Islet of Langerhans (tissue), 1 donor: ENCODE data around the gene RASAL2.

Experiments used
- FAIRE-seq: peaks from one replicate; lab custom pipeline; 2011; peaks lifted over from hg19 to GRCh38; lab: Jason Lieb, UNC

The RASAL2 gene

DNA sequence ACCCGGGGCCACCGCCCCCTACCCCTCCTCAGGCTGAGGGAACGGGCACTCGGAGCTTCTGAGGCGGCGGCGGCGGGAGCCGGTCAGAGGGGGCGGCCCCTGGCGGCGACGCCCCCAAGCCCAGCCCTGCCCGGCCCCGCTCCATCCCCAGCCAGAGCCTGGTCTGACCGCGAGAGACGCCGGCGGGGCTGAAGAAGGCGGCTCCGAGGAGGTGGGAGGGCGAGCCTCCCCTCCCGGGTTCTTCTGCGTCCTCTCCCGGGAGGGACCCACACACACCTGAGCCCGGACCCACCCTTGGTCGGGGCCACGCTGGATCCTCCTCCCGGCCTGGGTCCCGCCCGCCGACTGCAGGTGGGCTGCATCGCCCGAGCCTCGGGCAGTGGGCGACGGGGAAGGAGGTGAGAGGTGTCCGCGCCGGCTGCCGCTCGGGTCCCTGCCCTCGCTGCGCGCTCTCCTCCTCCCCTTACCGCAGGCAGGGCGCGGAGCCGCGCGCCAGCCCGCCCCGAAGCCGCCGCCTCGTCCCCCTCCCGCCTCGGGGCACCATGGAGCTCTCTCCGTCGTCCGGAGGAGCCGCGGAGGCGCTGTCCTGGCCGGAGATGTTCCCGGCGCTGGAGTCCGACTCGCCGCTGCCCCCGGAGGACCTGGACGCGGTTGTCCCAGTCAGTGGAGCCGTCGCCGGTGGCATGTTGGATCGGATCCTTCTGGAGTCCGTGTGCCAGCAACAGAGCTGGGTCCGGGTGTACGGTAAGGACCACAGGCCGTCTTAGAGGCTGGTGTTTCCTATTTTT, at the start of gene RASAL2:
TSS of gene RASAL2 (plus strand) at position 154 of the 788 bp plus-strand sequence. CDS start at position 543, 389 bp downstream.
- no peak for FAIRE-seq

DNA sequence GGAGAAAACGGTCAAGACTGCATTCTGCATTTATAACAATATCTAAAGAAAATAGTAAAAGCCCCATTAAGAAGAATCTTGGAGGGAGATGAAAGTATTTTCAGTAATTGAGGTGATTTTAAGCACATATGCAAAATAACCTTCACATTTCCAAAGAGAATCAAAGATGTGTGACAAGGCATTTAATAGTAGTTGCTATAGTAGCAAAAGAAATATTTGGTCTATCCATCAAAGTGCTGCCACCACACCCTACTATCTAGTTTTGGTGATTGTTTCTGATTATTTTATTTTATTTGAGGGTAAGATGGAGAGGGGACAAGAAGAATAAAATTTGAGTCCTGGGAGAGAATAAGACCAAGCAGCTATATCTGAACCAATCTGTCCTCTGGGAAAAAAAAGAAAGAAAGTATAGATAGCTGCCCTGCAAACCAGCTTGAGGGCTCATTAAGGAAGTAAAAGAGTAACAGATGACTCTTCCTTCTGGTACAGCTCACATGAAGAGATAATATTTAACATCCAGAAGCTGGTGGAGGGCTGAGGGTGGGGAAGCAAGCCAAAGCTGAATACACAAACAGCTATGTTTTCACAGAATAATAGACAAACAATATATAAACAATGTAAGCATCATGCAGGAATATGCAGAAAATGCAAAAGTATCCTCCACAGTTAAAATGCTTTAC, 47.2 kb upstream of the RASAL2 start:
- FAIRE-seq: no peak

DNA sequence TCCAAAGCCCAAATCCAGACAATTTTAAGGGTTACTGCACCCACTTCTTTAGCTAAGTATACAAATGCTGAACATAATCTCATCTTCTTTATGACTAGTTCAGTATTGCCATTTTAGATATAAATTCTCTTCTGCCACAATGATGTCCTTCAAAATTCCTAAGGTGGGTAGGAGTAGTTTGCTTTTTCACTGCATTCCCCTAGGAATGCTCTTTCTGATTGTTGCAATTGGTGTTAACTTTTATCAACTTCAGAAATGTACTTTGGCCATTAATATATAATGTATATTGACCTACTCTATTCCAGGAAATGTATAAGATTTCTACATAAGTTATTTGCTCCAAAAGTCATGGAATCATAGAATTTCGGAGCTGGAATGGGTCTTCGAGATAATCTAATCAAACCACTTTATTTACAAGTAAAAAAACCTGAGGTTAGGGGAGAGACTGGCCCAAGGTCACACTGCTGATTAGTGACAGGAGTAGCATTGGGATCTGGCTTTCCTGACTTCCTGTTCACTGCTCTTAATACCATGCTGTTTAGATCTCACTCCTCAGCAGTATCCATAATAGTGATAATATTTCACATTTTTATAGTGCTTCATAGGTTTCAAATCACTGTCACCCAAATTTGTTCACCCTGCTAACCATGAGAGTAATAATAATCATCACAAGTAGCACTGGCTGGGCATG, 46.4 kb upstream of the RASAL2 start:
- FAIRE-seq: no peak

DNA sequence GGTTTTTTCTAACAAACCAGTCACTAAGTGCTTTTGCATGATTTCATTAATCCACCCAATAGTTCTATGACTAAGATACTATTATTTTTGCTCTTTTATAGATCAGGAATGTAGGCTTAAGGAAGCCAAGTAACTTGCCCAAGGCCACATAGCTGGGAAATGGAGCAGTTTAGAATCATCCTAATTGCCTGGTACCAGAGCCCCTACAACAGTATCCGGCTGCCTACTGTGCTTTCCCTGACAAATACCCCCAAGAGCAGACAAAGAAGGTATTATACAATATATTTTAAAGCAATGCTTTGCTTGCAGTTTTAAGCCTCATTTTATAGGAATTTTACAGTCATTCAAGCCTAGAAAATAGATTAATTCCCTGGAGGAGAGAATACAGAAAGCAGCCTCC, 45.5 kb upstream of the RASAL2 start:
- FAIRE-seq: no peak

- no peak for FAIRE-seq
Measured at GRCh38 chr1:178048883-178049282, 45.0 kb upstream of the RASAL2 start.

DNA sequence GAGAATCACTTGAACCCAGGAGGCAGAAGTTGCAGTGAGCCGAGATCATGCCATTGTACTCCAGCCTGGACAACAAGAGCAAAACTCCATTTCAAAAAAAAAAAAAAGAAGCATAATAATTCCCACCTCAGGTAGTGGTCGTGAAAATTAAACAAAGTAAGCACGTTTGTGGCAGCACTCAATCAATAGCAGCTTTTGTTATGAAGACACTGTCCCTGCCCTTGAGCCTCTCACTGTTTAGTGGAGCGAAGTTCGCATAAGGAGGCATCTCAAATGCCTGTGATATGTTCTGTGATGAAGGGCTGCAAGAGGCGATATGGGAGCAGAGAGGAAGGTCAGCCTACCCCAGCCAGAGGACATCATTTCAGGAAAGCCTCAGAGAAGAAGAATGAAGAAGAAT, 43.8 kb upstream of the RASAL2 start:
- FAIRE-seq: no peak

- FAIRE-seq: no peak
Measured at GRCh38 chr1:178051071-178051470, 42.8 kb upstream of the RASAL2 start.

DNA sequence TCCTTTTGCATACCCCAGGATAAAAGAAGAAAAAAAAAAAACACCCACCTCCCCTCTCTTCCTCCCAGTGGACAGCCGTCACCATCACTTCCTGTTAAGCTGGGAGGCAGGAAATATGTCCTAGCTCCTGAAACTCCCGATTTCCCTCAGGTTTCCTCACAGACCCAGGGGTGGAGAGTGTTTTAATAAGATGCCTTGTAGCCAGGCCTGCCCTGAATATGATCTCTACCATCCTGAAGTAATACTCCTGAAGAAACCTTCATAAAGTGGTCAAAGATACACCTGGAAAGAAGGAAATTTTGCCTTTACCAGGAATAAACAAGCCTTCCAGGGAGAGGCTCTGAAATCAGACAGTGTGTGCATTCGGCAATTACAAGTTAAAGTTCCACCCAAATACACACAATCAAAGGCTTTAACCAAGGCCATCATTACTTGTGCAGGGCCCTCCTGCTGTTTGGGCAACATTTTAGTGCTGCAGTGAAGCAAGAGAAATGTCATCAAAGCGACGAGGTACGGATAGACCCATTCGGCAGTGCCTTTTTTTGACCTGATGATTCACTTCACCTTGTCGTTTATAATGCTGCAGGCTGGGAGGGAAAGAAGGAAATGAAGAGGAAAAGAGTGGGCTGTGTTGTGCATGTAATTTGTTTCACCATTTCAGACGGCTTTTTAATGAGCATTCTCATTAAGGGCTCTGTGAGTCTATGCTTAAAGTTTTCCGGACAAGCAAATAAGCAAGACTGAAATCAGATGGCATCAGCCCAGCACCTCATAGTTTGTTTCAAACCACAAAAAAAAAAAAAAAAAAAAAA, 41.0 kb upstream of the RASAL2 start:
- peak; percentile 56 for FAIRE-seq

GRCh38 chr1:178055093-178055492, 38.8 kb upstream of the RASAL2 start:
- no peak for FAIRE-seq

DNA sequence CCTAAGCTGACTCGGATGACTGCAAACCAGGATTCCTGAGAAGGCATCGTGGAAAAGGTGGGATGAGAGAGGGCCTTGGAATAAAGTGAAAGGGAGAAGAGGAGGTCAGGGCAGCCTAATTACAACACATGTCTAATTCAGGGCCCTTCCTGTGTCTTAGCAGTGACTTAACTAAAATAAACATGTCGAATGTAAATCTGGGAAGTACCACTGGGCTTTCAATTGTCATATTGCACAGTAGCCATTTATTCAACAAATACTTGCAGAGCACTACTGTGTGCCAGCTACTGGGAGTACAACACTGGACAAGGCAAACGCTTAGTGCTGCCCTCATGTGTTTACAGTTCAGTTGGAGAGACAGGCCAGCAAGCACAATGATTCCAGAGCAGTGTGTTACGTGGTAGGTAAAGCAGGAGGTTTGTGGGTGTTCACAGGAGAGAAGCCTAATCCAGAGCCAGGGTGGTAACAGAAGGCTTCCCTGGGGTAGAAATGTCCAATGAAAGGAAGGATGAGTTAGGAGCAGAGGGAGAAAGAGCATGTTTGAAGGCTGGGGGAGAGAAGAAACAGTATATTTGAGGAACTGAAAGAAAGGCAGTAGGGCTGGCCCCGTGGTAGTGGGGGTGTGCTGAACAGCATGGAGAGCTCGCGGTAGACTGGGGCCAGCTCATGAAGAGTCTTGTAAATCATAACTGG, 38.0 kb upstream of the RASAL2 start:
- FAIRE-seq: no peak

DNA sequence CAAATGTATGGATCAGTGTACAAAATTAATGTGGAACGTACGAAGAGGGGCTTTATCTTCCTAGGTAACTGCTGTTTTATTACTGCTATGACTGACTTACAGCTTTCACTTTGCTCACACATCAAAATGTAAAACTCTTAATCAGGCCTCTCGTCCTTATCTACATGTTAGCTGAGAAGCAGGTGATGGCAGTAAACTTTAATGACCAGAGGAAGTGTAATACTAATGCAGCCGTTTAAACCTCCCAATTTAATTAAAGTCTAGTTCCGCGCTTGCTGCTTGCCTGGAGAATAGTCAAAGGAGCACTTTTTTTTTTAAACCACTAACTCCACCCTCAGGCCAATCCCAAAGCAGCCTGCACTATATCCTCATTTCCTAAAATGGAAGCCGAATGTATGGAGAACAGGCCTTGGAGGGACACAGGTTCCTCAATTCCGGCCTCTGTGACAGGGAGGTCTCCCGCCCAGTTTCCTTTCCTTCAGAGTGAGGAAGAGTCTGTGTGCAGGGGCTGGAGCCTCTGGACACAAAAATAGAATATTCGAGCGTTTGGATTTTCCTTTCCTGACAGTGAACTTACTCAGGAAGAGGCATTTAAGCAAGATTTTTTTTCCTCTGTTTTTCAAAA, 36.7 kb upstream of the RASAL2 start:
- FAIRE-seq: no peak

- FAIRE-seq: no peak
Measured at GRCh38 chr1:178057912-178058534, 35.9 kb upstream of the RASAL2 start.

- FAIRE-seq: no peak
Measured at GRCh38 chr1:178060789-178061556, 32.9 kb upstream of the RASAL2 start.

DNA sequence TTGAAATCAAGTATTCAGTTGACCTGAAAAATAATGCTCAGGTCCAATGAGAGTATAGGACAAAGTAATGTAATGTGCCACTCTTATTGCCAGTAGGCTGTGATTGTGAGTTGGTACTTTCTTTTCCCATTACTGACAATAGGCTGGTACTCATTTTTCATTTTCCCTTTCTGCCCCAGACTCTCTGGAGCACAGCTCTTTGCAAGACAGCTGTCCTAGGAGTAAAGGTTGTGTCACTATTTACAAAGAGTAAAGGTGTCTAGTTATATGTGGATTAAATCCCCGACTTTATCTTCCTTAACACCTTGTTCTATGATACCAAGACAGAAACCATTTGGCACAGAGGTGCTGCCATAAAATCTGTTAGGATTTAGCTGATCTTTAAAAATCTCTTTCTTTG, 32.3 kb upstream of the RASAL2 start:
- no peak for FAIRE-seq

DNA sequence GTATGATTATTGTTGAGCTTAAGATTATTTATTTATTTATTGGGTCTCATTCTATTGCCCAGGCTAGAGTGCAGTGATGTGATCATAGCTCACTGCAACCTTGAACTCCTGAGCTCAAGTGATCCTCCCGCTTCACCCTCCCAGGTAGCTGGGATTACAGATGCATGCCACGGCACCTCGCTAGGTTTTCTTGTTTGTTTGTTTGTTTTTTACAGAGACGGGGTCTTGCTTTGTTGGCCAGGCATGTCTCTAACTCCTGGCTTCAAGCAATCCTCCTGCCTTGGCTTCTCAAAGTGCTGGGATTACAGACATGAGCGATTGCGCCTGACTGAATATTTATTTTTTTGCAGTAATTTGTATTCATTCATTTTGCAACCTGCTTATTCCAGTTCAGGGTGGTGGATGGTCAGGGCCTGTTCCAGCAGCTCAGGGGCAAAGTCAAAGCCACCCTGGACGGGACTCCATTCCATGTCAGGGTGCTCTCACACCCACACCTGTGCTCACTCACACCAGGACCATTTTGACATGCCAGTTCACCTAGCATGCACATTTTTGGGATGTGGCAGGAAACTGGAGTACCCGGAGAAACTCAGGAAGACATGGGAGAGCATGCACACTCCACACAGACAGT, 29.6 kb upstream of the RASAL2 start:
- no peak for FAIRE-seq

DNA sequence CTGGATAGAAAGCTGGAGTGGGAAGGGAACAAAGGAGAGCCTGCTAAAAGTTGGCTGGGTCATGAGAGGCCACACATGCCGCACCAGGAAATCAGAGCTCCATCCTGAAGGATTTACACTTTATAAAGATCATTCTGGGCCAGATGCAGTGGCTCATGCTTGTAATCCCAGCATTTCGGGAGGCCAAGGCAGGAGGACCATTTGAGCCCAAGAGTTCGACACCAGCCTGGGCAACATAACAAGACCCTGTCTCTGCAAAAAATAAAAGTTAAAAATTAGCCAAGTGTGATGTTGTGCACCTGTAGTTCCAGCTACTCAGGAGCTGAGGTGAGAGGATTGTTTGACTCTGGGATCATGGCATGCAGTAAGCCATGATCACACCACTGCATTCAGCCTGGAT, 28.7 kb upstream of the RASAL2 start:
- FAIRE-seq: no peak

GRCh38 chr1:178066296-178066907, 27.5 kb upstream of the RASAL2 start:
- FAIRE-seq: no peak

GRCh38 chr1:178066908-178067614, 26.8 kb upstream of the RASAL2 start:
- no peak for FAIRE-seq
